Measurements from ENCODE around the gene PRDM16. TPM values are rescaled to one million over a fixed set of nuclear protein-coding genes. Genes with fewer than 3 reads are reported as not detected.

The PRDM16 gene
- total RNA-seq, 1 experiment from 2014 or later = 1.6 TPM

DNA sequence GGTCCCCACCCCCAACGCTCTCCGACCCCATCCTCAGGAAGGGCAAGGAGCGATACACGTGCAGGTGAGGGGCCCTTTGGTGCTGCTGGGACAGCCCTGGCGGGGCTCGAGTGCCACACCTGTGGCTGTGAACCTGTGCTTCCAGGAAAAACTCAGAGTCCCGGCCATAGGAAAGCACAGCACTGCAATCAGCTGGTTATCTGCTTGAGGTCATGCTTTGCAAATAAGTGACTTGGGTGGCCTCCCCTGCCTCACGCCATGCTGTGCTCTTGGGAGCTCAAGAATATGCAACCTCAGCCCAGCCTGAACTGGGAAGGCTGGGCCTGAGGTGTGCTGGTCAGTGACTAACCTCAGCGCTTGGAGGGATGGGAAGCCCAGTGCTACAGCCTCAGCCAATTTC lies 348.9 kb downstream of the PRDM16 start:
- H3K9me3 Mint-ChIP-seq = peaks cover 10% of the 10 kb centered on the region
- peaks cover 5% of the 10 kb centered on the region for H3K36me3 Mint-ChIP-seq
- DNase-seq (ENCODE audit: low spot score) = no peak
- ChIA-PET CTCF (interaction anchor here (0.7 to 3.0 kb wide), 6 partner anchors 11 to 103 kb away, joined by 3 to 13 read pairs (median 4); no protein-coding TSS in a partner anchor), POLR2A (no interaction called here)
- H3K4me3 Mint-ChIP-seq = no peak overlapping the region
- peaks cover 7% of the 10 kb centered on the region; the same call in 1 of the 2 replicates for H3K27me3 Mint-ChIP-seq (ENCODE audit: low read depth)
- no peaks in the 10 kb centered on the region for H3K4me1 Mint-ChIP-seq
- ATAC-seq = no peak
- no peak overlapping the region for H3K27ac Mint-ChIP-seq
- TF ChIP-seq SMAD4 (CRISPR knock-in tag; IDR thresholded peaks at IDR 0.05) = no peak
- no peak for TF ChIP-seq ZNF263 (CRISPR knock-in tag; IDR thresholded peaks at IDR 0.05; ENCODE audit: low read depth)
- TF ChIP-seq ETV6 (CRISPR knock-in tag; IDR thresholded peaks at IDR 0.05) = no peak
- TF ChIP-seq, protein P1, sequence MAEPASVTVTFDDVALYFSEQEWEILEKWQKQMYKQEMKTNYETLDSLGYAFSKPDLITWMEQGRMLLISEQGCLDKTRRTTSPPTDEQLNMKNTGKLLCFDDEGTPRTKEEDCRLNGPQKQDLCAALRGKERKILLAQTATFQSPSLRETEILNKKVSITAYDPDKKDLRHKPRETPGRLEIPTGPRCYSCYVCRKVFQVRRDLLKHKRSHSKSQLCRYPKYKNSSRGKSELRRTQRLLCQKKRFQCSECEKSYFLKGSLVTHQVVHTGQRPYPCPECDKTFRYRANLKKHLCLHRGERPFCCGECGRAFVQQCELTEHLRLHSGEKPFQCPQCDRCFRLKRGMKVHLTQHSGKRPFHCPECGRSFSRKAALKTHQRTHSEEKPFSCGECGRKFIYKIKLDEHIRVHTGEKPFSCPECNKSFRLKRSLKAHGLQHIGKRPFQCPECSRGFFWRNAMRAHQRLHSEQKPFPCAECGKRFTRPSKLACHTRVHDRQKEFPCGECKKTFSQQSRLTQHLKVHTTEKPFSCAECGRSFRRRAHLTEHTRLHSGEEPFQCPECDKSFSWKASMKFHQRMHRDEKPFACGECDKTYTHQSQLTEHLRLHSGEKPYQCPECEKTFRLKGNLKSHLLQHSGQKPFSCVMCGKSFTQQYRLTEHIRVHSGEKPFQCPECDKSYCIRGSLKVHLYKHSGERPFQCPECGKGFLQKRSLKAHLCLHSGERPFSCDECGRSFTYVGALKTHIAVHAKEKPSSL (CRISPR knock-in tag; conservative IDR thresholded peaks at IDR 0.05) = no peak
- TF ChIP-seq ATF1 (CRISPR knock-in tag; IDR thresholded peaks at IDR 0.05) = no peak
- TF ChIP-seq, protein P2, sequence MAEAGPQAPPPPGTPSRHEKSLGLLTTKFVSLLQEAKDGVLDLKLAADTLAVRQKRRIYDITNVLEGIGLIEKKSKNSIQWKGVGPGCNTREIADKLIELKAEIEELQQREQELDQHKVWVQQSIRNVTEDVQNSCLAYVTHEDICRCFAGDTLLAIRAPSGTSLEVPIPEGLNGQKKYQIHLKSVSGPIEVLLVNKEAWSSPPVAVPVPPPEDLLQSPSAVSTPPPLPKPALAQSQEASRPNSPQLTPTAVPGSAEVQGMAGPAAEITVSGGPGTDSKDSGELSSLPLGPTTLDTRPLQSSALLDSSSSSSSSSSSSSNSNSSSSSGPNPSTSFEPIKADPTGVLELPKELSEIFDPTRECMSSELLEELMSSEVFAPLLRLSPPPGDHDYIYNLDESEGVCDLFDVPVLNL (CRISPR knock-in tag; IDR thresholded peaks at IDR 0.05; ENCODE audit: borderline replicate concordance, low read depth) = no peak

DNA sequence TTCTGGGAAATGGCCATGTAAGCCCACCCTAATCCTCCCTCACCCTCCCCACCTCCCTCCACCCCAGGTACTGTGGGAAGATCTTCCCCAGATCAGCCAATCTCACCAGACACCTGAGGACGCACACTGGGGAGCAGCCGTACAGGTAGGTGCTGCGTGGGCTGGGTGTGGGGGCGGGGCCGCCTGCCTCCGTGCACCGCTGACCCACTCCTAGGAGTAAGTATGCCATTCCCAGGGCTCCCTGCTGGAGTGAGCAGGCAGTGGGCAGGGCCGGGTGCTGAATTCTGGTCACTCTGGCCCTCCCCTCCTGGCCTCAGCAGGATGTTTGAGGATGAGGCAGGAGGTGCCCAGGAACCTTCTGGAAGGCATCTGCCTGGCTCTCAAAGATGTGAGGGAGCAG lies 349.6 kb downstream of the PRDM16 start:
- no peak for ATAC-seq
- Mint-ChIP-seq H3K27ac (no peak overlapping the region), H3K36me3 (peaks cover 5% of the 10 kb centered on the region), H3K4me1 (no peaks in the 10 kb centered on the region), H3K4me3 (no peak overlapping the region), H3K9me3 (peaks cover 10% of the 10 kb centered on the region), H3K27me3 (ENCODE audit: low read depth) (peaks cover 7% of the 10 kb centered on the region; the same call in 1 of the 2 replicates)
- POLR2A ChIA-PET = no interaction called here
- no peak for DNase-seq (ENCODE audit: low spot score)
- CTCF ChIA-PET = interaction anchor here (0.7 to 3.0 kb wide), 3 partner anchors 16 to 68 kb away, joined by 3 to 13 read pairs (median 6); no protein-coding TSS in a partner anchor
- no peak for TF ChIP-seq ZNF317 (CRISPR knock-in tag; IDR thresholded peaks at IDR 0.05; ENCODE audit: borderline replicate concordance, low read depth)
- TF ChIP-seq ZNF263 (CRISPR knock-in tag; IDR thresholded peaks at IDR 0.05; ENCODE audit: low read depth) = no peak
- TF ChIP-seq, protein P2 (CRISPR knock-in tag; IDR thresholded peaks at IDR 0.05; ENCODE audit: borderline replicate concordance, low read depth) = no peak

DNA sequence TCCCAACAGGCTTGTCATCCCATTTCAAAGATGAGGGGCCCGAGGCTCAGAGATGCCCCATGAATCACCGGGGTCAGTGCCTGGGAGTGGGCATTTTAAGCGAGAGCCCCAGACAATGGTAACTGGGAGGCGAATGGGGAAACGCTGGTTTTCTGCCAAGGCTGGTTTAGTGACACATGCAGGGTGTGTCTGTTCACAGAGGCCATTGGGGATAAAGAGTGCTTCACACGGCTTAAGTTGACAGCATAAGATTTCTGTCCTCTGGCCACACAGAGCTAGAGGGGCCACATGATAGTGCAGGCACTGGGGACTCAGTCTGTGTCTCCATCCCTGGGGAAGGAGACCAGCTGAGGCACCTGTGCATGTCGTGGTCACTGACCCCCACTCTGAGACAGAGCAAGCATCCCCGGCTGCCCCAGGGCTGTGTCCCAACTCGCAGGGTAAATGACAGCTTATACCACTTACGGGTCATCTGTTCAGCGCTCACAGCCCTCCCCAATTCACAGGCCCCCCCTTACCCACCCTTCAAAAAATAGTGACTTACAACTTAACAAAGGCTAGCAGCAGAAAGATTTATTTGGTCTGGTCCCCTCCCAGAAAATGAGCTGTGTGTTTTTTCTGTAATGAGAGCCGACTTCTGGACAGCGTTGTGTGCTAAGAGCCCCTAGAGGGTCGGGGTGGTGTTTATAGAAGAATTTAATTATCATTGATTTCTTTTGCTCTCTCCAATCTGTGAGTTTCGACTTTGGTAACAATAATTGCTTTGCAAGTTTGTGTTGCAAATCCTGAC lies 350.6 kb downstream of the PRDM16 start:
- no peaks in the 10 kb centered on the region for H3K4me1 Mint-ChIP-seq
- ChIA-PET CTCF (interaction anchor here (0.6 to 1.1 kb wide), 3 partner anchors 17 to 276 kb away, joined by 3 to 4 read pairs (median 3); no protein-coding TSS in a partner anchor), POLR2A (interaction anchor here (0.7 kb wide), 1 partner anchor 282 kb away, joined by 12 read pairs; no protein-coding TSS in a partner anchor)
- ATAC-seq (no peak), DNase-seq (ENCODE audit: low spot score) (no peak)
- no peak for TF ChIP-seq ESRRA (CRISPR knock-in tag; IDR thresholded peaks at IDR 0.05; ENCODE audit: borderline replicate concordance)
- no peak for TF ChIP-seq NFATC4 (CRISPR knock-in tag; IDR thresholded peaks at IDR 0.05)
- no peak for TF ChIP-seq FOXP1 (CRISPR knock-in tag; IDR thresholded peaks at IDR 0.05; ENCODE audit: borderline replicate concordance)
- TF ChIP-seq RORB (CRISPR knock-in tag; IDR thresholded peaks at IDR 0.05) = no peak
- TF ChIP-seq, protein P3, sequence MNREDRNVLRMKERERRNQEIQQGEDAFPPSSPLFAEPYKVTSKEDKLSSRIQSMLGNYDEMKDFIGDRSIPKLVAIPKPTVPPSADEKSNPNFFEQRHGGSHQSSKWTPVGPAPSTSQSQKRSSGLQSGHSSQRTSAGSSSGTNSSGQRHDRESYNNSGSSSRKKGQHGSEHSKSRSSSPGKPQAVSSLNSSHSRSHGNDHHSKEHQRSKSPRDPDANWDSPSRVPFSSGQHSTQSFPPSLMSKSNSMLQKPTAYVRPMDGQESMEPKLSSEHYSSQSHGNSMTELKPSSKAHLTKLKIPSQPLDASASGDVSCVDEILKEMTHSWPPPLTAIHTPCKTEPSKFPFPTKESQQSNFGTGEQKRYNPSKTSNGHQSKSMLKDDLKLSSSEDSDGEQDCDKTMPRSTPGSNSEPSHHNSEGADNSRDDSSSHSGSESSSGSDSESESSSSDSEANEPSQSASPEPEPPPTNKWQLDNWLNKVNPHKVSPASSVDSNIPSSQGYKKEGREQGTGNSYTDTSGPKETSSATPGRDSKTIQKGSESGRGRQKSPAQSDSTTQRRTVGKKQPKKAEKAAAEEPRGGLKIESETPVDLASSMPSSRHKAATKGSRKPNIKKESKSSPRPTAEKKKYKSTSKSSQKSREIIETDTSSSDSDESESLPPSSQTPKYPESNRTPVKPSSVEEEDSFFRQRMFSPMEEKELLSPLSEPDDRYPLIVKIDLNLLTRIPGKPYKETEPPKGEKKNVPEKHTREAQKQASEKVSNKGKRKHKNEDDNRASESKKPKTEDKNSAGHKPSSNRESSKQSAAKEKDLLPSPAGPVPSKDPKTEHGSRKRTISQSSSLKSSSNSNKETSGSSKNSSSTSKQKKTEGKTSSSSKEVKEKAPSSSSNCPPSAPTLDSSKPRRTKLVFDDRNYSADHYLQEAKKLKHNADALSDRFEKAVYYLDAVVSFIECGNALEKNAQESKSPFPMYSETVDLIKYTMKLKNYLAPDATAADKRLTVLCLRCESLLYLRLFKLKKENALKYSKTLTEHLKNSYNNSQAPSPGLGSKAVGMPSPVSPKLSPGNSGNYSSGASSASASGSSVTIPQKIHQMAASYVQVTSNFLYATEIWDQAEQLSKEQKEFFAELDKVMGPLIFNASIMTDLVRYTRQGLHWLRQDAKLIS (CRISPR knock-in tag; IDR thresholded peaks at IDR 0.05; ENCODE audit: borderline replicate concordance) = no peak
- H3K27ac Mint-ChIP-seq = no peak overlapping the region; the same call in 1 of the 2 replicates
- peaks cover 5% of the 10 kb centered on the region for H3K36me3 Mint-ChIP-seq
- H3K27me3 Mint-ChIP-seq (ENCODE audit: low read depth) = peaks cover 7% of the 10 kb centered on the region; the same call in 1 of the 2 replicates
- H3K9me3 Mint-ChIP-seq = peaks cover 10% of the 10 kb centered on the region
- no peak overlapping the region for H3K4me3 Mint-ChIP-seq
